NCI-H345 treated with DMSO at 0.1 percent for 48 hours (cell line): Measurements from ENCODE around the gene NADK2.
A peak's percentile ranks its signal among the peaks of the same experiment; 100 is the strongest.

Experiments used
- DNase-seq: peaks from one replicate; lab custom pipeline; 2025; ENCODE audit not compliant: unreplicated experiment; lab: John Stamatoyannopoulos, UW

Gene NADK2

GRCh38 chr5:36164461-36164860, 77.3 kb downstream of the NADK2 start:
- DNase-seq = no peak

- no peak for DNase-seq
Observed at GRCh38 chr5:36162810-36163486, 78.8 kb downstream of the NADK2 start.

- DNase-seq = no peak
Observed at GRCh38 chr5:36161361-36161760, 80.4 kb downstream of the NADK2 start.

GRCh38 chr5:36160617-36161016, 81.1 kb downstream of the NADK2 start:
- no peak for DNase-seq

DNA sequence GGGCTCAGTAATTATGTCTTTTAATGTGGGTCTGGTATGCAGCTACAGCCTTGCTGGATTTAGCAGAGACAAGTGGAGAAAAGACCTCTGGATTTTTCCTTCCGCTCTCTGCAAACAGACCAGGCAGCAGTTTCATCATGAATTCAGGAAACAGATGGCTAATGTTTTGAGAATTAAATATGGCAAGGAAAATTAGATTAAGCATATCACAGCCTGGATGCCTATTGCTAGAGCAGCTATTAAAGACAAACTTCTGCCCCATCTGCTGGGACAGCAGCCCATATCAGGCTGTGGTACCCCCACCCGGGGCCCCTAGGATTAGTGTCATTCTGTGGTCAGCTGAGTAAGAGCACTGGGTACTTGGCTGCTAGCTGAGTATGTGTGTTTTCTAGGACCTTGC, 83.6 kb downstream of the NADK2 start:
- no peak for DNase-seq

DNA sequence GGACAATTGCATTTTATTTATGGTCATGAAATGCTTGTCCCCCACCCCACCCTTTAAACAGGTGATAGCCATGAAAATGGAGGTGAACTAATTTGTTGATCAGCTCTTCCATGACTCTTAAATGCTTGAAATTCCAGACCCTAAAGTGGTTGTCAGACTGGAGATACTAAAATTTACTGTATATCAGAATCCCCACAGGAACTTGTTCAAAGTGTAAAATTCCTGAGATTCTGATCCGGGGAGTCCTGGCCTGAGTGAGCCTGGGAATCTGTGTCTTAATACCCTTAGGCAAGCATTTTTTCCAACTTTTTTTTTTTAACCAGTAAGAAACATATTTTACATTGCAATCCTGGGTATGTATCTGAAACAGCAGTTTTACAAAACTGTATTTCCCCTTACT, 85.1 kb downstream of the NADK2 start:
- DNase-seq = no peak

DNA sequence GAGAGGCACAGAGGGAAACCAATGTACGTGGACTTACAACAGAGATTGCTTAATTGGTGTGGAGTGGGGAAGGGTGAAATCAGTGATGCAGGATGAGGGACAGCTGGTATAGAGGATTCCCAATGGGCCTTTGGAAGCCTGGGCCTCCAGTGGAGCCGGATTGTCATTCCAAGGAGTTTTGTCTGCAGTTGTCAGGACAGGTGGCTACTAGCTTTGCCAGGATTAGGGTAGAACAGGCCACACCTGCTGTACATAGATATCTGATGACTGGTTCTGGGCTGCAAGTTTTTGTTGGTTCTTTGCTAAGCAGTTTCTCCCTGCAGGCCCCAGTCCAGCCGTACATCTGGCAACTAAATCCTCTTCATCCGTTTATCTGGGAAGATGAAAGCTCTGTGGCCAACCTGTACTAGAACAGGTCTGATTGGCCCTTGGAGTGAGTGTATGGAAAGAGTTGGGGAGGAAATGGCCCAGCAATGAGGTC, 85.6 kb downstream of the NADK2 start:
- no peak for DNase-seq

GRCh38 chr5:36155291-36155690, 86.4 kb downstream of the NADK2 start:
- no peak for DNase-seq

GRCh38 chr5:36153726-36154125, 88.0 kb downstream of the NADK2 start:
- no peak for DNase-seq

GRCh38 chr5:36153298-36153677, 88.4 kb downstream of the NADK2 start:
- no peak for DNase-seq

DNA sequence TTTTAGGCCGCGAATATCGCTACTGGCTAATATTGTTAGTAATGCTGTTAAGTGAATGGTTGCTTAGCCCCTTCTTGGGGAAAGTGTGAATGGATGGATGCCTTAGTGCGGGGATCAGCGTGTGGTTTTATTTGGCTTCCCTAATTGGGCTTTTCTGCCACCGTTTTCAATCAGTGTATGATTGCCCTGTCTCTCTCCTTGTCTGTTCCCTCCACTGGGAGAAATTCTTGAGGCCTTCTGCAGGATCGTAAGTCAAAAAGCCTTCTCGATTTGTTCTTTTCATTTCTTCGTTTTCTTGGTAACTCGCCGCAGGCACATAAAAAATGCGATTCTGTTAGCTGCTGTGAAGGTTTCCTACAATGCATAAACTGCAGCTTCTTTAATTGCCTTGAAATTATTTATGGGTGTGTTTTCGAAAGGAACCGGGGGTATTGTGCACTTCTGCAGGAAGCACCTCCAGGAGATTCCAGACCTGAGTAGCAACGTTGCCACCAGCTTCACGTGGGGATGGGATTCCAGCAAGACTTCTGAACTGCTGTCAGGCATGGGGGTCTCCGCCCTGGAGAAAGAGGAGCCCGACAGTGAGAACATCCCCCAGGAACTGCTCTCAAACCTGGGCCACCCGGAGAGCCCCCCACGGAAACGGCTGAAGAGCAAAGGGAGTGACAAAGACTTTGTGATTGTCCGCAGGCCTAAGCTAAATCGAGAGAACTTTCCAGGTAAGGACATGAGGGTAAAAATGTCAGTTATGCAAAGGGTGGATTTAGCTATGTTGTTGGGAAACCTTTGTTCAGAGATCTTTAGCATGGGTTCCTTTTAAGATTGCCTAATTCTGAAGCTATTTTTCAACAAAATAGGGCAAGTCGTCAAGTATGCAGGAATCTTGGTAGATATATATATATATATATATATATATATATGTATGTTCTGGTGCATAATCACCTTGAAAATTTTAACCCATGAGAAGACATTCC, 89.1 kb downstream of the NADK2 start:
- DNase-seq = no peak

- DNase-seq = peak; percentile 93
Observed at GRCh38 chr5:36151434-36152323, 90.0 kb downstream of the NADK2 start, which contains the start of the genes LMBRD2 and SKP2. TSS of gene LMBRD2 (minus strand) at chr5:36151887. CDS start at chr5:36143349, 8,538 bp downstream. TSS of gene SKP2 (plus strand) at chr5:36152111. CDS start at chr5:36152263, 152 bp downstream.

- DNase-seq = no peak
Observed at GRCh38 chr5:36150676-36151433, 90.9 kb downstream of the NADK2 start.

- DNase-seq = no peak
Observed at GRCh38 chr5:36147681-36148080, 94.0 kb downstream of the NADK2 start.

DNA sequence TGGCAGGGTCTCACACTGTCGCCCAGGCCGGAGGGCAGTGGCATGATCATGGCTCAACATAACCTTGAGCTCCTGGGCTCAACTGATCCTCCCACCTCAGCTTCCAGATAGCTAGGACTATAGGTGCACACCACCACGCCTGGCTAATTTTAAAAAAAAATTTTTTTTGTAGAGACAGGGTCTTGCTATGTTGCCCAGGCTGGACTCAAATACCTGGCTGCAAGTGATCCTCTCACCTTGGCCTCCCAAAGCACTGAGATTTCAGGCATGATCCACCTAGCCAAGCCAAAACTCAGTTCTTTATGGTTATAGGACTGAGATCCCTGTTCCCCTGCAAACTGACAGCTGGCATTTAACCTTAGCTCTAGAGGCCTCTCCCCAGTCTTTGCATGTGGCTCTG, 95.3 kb downstream of the NADK2 start:
- no peak for DNase-seq

GRCh38 chr5:36145311-36145710, 96.4 kb downstream of the NADK2 start:
- DNase-seq = no peak
